ENCODE results near the gene MACROH2A2. TPM values are rescaled to one million over a fixed set of nuclear protein-coding genes. Genes with fewer than 3 reads are reported as not detected.

MACROH2A2 gene
- total and polyA plus RNA-seq, 2 of the 13 experiments (the other 11 are each of a cell fraction or from before 2014, with no cell fraction given) = 9.8 to 43.1 TPM

DNA sequence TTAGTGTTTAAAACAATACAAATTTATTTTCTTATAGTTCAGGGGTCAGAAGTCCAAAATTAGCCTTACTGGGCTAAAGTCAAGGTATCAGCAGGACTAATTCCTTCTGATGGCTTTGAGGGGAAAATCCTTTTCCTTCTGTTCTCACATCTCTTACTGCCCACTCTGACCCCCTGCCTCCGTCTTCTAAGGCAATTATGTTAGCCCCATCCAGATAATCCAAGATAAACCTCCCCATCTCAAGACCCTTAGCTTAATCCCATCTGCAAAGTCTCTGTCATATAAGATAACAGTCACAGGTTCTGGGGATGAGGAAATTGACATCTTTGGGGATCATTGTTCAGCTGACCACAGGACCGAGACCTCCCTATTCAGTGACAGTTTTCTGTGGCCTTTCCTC is 22.3 kb downstream of the MACROH2A2 start:
- Histone ChIP-seq H3K9ac (ENCODE audit: insufficient read depth, low read depth, low read length) (no peak overlapping the region), H3K27ac (ENCODE audit: extremely low read length, insufficient read depth, low read length) (no peak overlapping the region), H3K79me2 (ENCODE audit: insufficient read depth, low read length) (no peaks in the 10 kb centered on the region), H3K27me3 (ENCODE audit: control insufficient read depth in 1 of 2, insufficient read depth in 2 of 2, low read length in 2 of 2) (no peaks in the 10 kb centered on the region), H2AFZ (ENCODE audit: low read length) (no peak overlapping the region), H4K20me1 (ENCODE audit: insufficient read depth, low read length) (no peaks in the 10 kb centered on the region), H3K4me2 (ENCODE audit: low read depth, low read length) (no peak overlapping the region), H3K9me3 (ENCODE audit: low read length) (no peaks in the 10 kb centered on the region), H3K4me3 (replicated peaks in 1 of 3; ENCODE audit: insufficient read depth in 1 of 3, low read depth in 2 of 3, low read length in 3 of 3) (no peak overlapping the region), H3K36me3 (replicated peaks in 1 of 2; ENCODE audit: control insufficient read depth in 1 of 2, insufficient read depth in 2 of 2, low read length in 2 of 2) (peaks cover 1 to 20% of the 10 kb centered on the region in 2 experiments; a peak in 4 of 5 replicates), H3K4me1 (ENCODE audit: insufficient read depth, low read length) (no peaks in the 10 kb centered on the region)
- DNase-seq (ENCODE audit: low spot score) (no peak), ATAC-seq (no peak), FAIRE-seq (no peak)
- no TSS peak for BruUV-seq (replicated peaks)
- TF ChIP-seq, protein P1, sequence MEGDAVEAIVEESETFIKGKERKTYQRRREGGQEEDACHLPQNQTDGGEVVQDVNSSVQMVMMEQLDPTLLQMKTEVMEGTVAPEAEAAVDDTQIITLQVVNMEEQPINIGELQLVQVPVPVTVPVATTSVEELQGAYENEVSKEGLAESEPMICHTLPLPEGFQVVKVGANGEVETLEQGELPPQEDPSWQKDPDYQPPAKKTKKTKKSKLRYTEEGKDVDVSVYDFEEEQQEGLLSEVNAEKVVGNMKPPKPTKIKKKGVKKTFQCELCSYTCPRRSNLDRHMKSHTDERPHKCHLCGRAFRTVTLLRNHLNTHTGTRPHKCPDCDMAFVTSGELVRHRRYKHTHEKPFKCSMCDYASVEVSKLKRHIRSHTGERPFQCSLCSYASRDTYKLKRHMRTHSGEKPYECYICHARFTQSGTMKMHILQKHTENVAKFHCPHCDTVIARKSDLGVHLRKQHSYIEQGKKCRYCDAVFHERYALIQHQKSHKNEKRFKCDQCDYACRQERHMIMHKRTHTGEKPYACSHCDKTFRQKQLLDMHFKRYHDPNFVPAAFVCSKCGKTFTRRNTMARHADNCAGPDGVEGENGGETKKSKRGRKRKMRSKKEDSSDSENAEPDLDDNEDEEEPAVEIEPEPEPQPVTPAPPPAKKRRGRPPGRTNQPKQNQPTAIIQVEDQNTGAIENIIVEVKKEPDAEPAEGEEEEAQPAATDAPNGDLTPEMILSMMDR (CRISPR knock-in tag; IDR thresholded peaks at IDR 0.05) = no peak
- TF ChIP-seq ARNT (IDR thresholded peaks at IDR 0.05) (no peak), SMARCE1 (IDR thresholded peaks at IDR 0.05; ENCODE audit: borderline replicate concordance) (no peak), ZNF747 (CRISPR knock-in tag; IDR thresholded peaks at IDR 0.05; ENCODE audit: borderline replicate concordance) (no peak), TMF1 (CRISPR knock-in tag; IDR thresholded peaks at IDR 0.05; ENCODE audit: low read depth) (no peak), ZC3H13 (CRISPR knock-in tag; IDR thresholded peaks at IDR 0.05) (no peak), TBX3 (IDR thresholded peaks at IDR 0.05; ENCODE audit: borderline replicate concordance) (no peak)
- TF ChIP-seq, protein P2, sequence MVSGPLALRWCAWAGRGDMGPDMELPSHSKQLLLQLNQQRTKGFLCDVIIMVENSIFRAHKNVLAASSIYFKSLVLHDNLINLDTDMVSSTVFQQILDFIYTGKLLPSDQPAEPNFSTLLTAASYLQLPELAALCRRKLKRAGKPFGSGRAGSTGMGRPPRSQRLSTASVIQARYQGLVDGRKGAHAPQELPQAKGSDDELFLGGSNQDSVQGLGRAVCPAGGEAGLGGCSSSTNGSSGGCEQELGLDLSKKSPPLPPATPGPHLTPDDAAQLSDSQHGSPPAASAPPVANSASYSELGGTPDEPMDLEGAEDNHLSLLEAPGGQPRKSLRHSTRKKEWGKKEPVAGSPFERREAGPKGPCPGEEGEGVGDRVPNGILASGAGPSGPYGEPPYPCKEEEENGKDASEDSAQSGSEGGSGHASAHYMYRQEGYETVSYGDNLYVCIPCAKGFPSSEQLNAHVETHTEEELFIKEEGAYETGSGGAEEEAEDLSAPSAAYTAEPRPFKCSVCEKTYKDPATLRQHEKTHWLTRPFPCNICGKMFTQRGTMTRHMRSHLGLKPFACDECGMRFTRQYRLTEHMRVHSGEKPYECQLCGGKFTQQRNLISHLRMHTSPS (CRISPR knock-in tag; IDR thresholded peaks at IDR 0.05; ENCODE audit: low read depth) = no peak
- TF ChIP-seq, protein P3, sequence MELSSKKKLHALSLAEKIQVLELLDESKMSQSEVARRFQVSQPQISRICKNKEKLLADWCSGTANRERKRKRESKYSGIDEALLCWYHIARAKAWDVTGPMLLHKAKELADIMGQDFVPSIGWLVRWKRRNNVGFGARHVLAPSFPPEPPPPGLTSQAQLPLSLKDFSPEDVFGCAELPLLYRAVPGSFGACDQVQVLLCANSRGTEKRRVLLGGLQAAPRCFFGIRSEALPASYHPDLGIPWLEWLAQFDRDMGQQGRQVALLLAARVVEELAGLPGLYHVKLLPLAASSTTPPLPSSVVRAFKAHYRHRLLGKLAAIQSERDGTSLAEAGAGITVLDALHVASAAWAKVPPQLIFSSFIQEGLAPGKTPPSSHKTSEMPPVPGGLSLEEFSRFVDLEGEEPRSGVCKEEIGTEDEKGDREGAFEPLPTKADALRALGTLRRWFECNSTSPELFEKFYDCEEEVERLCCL (CRISPR knock-in tag; IDR thresholded peaks at IDR 0.05; ENCODE audit: borderline replicate concordance) = no peak
- WGBS (ENCODE audit: low lambda C conversion rate) = 98% methylated on average over 2 of the region's 2 CpGs
- in situ Hi-C loops (cut with HindIII; ENCODE audit: extremely low pct_ligation_motif_present, low pct_unique_long_range_greater_than_20kb) (no loop called here), intact Hi-C loops (cut with micrococcal nuclease; ENCODE audit: unreplicated experiment) (no loop called here)
- CTCF ChIA-PET (ENCODE audit: low intra/inter-chr PET ratio, low total read pairs) = no interaction called here
- POLR2A ChIA-PET = no interaction called here
